ENCODE data around the gene PABPN1L. TPM values are rescaled to one million over a fixed set of nuclear protein-coding genes. Genes with fewer than 3 reads are reported as not detected.

PABPN1L gene
- total RNA-seq, 1 donor from 2014 or later = 0.46 TPM

GRCh38 chr16:88900662-88901052, 34.2 kb upstream of the PABPN1L start:
- no peaks in the 10 kb centered on the region for H3K27me3 Mint-ChIP-seq
- H3K9me3 Mint-ChIP-seq (ENCODE audit: low read depth) = no peaks in the 10 kb centered on the region
- H3K36me3 Mint-ChIP-seq (ENCODE audit: insufficient read depth) = no peaks in the 10 kb centered on the region
- TF ChIP-seq CTCF (IDR thresholded peaks at IDR 0.05; ENCODE audit: unreplicated experiment) = no peak
- no peak overlapping the region for H3K4me3 Mint-ChIP-seq (ENCODE audit: low read depth)
- no peaks in the 10 kb centered on the region for H3K4me1 Mint-ChIP-seq (ENCODE audit: low read depth)
- no peak overlapping the region for H3K27ac Mint-ChIP-seq
- DNase-seq (ENCODE audit: low spot score, unreplicated experiment) = no peak

DNA sequence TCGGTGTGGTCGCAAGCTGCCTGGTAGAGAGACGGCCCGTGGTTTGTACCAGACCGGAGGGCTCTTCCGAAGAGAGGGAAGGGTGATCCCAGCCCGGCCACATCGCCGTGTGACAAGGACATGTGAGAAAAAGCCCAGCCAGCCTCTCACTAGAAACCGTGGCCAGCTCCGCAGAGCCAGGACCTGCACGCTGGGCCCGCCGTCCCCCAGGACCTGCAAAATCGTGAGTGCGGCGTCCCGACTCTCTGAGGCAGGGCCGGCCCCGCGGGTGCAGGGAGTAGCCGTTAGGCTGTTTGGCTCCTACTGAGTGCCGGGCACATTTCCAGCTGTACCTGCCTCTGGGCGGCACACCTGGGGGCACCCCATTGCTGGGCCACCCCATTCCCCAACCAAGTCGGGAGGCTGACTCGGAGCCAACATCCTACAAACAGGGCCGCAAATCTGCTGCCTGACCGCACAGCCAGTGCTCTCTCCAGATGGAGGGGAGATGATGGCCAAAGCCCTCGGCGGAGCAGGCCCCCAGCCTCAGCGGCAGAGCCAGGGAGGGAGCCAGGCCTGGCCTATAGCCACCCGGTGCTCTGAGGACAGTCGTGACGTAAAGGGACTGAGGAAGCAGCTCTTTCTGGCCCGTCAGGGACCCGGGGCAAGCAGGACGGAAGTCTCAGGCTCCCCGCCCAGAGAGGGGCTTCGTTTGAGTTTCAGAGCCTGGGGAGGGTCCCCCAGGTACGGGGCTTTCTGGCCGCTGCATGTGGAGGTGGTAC, 33.6 kb upstream of the PABPN1L start:
- no peak overlapping the region for H3K4me3 Mint-ChIP-seq (ENCODE audit: low read depth)
- TF ChIP-seq CTCF (IDR thresholded peaks at IDR 0.05; ENCODE audit: unreplicated experiment) = no peak
- DNase-seq (ENCODE audit: low spot score, unreplicated experiment) = no peak
- H3K27me3 Mint-ChIP-seq = no peaks in the 10 kb centered on the region
- no peak overlapping the region for H3K27ac Mint-ChIP-seq
- H3K9me3 Mint-ChIP-seq (ENCODE audit: low read depth) = no peaks in the 10 kb centered on the region
- no peaks in the 10 kb centered on the region for H3K4me1 Mint-ChIP-seq (ENCODE audit: low read depth)
- no peaks in the 10 kb centered on the region for H3K36me3 Mint-ChIP-seq (ENCODE audit: insufficient read depth)

DNA sequence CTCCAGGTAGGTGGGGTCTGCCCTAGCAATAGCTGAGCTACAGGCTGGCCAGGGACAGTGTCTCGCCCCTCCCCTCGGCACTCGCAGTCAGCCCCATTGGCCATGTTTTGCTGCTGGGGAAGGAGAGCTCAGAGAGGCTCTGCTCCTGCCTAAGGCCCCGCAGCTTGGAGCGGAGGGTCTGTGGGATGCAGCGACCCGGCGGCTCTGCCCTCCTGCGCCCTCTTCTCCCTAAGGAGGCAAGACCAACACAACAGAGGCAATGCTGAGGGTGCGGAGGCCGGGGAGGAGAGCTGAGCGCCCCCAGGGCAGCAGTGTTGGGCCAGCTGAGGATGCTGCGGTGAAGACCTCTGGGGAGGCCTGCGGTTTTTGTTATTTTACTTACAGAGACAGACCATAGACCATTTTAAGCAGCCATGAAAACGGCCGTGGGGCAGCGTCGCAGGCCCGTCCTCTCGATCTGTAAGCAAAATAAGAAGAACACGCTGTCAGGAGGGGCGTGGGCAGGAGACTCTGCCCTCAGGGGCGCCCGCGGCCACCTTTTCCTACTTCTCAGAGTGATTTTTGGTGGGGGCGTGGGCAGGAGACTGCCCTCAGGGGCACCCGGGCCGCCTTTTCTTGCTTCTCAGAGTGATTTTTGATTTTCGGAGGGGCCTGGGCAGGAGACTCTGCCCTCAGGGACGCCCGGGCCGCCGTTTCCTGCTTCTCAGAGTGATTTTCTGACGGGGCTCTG, 31.4 kb upstream of the PABPN1L start:
- DNase-seq (ENCODE audit: low spot score, unreplicated experiment) = no peak
- Mint-ChIP-seq H3K27me3 (no peaks in the 10 kb centered on the region), H3K27ac (no peak overlapping the region), H3K4me3 (ENCODE audit: low read depth) (no peak overlapping the region), H3K4me1 (ENCODE audit: low read depth) (no peaks in the 10 kb centered on the region), H3K9me3 (ENCODE audit: low read depth) (no peaks in the 10 kb centered on the region), H3K36me3 (ENCODE audit: insufficient read depth) (no peaks in the 10 kb centered on the region)
- TF ChIP-seq CTCF (IDR thresholded peaks at IDR 0.05; ENCODE audit: unreplicated experiment) = no peak

DNA sequence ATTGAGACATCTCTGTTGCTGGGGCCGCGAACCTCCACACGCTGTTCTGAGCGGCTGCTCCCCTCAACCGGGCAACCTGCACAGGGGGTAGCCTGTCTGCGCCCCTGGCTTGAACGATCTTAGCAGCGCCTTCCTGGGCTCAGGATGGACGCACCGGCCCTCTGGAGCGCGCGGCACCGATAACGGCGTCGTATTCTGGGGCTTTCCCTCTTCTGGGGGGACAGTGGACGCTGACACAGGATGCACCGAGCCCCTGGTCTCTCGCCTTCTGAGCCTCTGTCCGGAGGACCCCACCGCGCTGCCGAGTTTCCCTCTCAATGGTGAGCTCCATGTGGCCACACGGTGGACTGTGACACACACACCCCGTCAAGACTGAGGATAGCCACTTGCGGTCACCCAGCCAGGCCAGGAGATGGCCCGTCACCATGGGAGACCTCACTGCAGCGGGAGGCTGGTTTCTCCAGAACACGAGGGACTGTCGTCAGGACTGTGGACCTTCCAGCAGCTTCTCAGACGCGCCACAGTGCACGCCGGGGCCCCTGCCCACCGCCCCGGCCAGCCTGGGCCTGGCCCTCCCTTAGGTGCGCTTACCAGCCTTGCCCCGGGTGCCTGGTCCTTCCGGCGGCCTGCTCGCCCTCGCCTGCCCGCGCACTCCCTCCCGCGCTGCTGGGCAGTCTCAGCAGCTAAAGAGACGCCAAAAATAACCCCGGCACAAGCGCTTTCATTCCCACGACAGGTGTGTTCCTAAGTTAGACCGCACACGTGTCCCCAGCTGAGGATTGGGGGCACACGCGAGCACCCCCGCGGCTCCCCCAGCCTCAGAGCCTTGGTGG, 30.0 kb upstream of the PABPN1L start:
- Mint-ChIP-seq H3K4me3 (ENCODE audit: low read depth) (no peak overlapping the region), H3K9me3 (ENCODE audit: low read depth) (no peaks in the 10 kb centered on the region), H3K27me3 (no peaks in the 10 kb centered on the region), H3K36me3 (ENCODE audit: insufficient read depth) (no peaks in the 10 kb centered on the region), H3K4me1 (ENCODE audit: low read depth) (no peaks in the 10 kb centered on the region), H3K27ac (no peak overlapping the region)
- no peak for TF ChIP-seq CTCF (IDR thresholded peaks at IDR 0.05; ENCODE audit: unreplicated experiment)
- no peak for DNase-seq (ENCODE audit: low spot score, unreplicated experiment)

GRCh38 chr16:88895335-88895734, 28.9 kb upstream of the PABPN1L start:
- Mint-ChIP-seq H3K36me3 (ENCODE audit: insufficient read depth) (peaks cover 3% of the 10 kb centered on the region), H3K27ac (no peak overlapping the region), H3K27me3 (no peaks in the 10 kb centered on the region)

More at GRCh38 chr16:88895335-88895734, 28.9 kb upstream of the PABPN1L start:
- no peaks in the 10 kb centered on the region for H3K4me1 Mint-ChIP-seq (ENCODE audit: low read depth)
- no peaks in the 10 kb centered on the region for H3K9me3 Mint-ChIP-seq (ENCODE audit: low read depth)
- DNase-seq (ENCODE audit: low spot score, unreplicated experiment) = no peak
- no peak for TF ChIP-seq CTCF (IDR thresholded peaks at IDR 0.05; ENCODE audit: unreplicated experiment)
- H3K4me3 Mint-ChIP-seq (ENCODE audit: low read depth) = no peak overlapping the region
